SK-N-SH (cell line): ENCODE data around the gene SFR1.

Source experiments
- POLR2AphosphoS5 ChIP-seq: IDR thresholded peaks from 2 replicates; pipeline ENCODE4 v1.6.1; 2012; ENCODE audit warnings: low read depth, low read length
- TF ChIP-seq, protein P1 (sequence below): fragments of 200-600 bp; sonication (generic); IDR thresholded peaks from 2 replicates; pipeline ENCODE4 v1.6.1; 2017; ENCODE audit warnings: antibody characterized with exemption, mild to moderate bottlenecking, moderate library complexity

DNA sequence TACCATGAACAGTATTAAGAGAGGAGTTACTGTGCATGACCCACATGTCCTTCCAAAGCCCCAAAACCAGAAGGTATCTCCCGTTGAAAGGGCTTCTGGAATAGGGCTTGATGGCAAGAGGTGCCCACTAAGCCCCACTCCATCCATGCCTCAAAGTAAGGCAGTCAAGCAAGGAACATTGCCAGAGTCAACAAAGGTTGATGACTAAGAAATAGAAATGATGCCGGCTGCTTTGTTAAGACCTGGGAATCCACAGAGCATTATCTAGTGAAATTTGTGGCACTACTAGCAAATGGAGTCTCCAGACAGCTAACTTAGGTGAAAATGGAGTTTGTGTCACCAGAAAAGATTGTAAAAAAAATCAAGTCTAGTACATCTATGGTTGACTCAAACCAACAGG, 6.2 kb downstream of the SFR1 start:
- no peak for TF ChIP-seq POLR2AphosphoS5
- TF ChIP-seq, protein P1, sequence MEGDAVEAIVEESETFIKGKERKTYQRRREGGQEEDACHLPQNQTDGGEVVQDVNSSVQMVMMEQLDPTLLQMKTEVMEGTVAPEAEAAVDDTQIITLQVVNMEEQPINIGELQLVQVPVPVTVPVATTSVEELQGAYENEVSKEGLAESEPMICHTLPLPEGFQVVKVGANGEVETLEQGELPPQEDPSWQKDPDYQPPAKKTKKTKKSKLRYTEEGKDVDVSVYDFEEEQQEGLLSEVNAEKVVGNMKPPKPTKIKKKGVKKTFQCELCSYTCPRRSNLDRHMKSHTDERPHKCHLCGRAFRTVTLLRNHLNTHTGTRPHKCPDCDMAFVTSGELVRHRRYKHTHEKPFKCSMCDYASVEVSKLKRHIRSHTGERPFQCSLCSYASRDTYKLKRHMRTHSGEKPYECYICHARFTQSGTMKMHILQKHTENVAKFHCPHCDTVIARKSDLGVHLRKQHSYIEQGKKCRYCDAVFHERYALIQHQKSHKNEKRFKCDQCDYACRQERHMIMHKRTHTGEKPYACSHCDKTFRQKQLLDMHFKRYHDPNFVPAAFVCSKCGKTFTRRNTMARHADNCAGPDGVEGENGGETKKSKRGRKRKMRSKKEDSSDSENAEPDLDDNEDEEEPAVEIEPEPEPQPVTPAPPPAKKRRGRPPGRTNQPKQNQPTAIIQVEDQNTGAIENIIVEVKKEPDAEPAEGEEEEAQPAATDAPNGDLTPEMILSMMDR = no peak
